IMR-90 (cell line): Measurements from ENCODE around the gene ADAMTS14. TPM values are rescaled to one million over a fixed set of nuclear protein-coding genes. Genes with fewer than 3 reads are reported as not detected.

Experiments
- ATAC-seq: fragments of 200-7000 bp; cut with Tn5 transposase; 2 replicates; pipeline ENCODE4 v1.9.1; 2020; ENCODE audit warnings: low read depth, mild to moderate bottlenecking, moderate library complexity
- BruUV-seq: library from RNA; stranded (reverse); fragments of 400-500 nt; replicated peaks from 2 replicates; lab custom pipeline; 2021; lab: Mats Ljungman, UMichigan
- CTCF ChIA-PET: fragments of 300-600 bp; formaldehyde crosslinking; extraction: SDS; loops from one replicate; lab custom pipeline; 2021; ENCODE audit warnings: antibody characterized with exemption; lab: Yijun Ruan, JAX
- POLR2A ChIA-PET: fragments of 300-600 bp; sonication (Branson Sonifier 250); formaldehyde crosslinking; loops from one replicate; lab custom pipeline; 2022; ENCODE audit warnings: antibody characterized with exemption; ENCODE audit not compliant: unreplicated experiment; lab: Charles Lee
- DNase-seq: peaks from one replicate; pipeline ENCODE4 v3.0.0; 2013
- H2AFZ ChIP-seq: replicated peaks from 2 replicates; pipeline ENCODE3; 2013; ENCODE audit warnings: low read length, mild to moderate bottlenecking; ENCODE audit not compliant: poor library complexity
- H2AK5ac ChIP-seq: 2 replicates; pipeline ENCODE4 v1.6.1; 2013; ENCODE audit warnings: low read depth, low read length, inconsistent platforms
- H2AK9ac ChIP-seq: replicated peaks from 2 replicates; pipeline ENCODE3; 2013; ENCODE audit warnings: mild to moderate bottlenecking, low read depth, low read length, moderate library complexity; ENCODE audit not compliant: poor library complexity
- H2BK120ac ChIP-seq: 2 replicates; pipeline ENCODE4 v1.6.1; 2013; ENCODE audit warnings: low read depth, low read length, inconsistent platforms
- H2BK15ac ChIP-seq: 3 replicates; pipeline ENCODE4 v1.6.1; 2013; ENCODE audit warnings: low read depth, low read length, inconsistent platforms
- H2BK20ac ChIP-seq: 2 replicates; pipeline ENCODE4 v1.6.1; 2013; ENCODE audit warnings: low read depth, mild to moderate bottlenecking, inconsistent platforms, low read length, moderate library complexity
- H2BK5ac ChIP-seq: 2 replicates; pipeline ENCODE4 v1.6.1; 2013; ENCODE audit warnings: mild to moderate bottlenecking, low read depth, low read length, inconsistent platforms; ENCODE audit not compliant: poor library complexity, severe bottlenecking
- H3K14ac ChIP-seq: replicated peaks from 2 replicates; pipeline ENCODE4 v1.6.1; 2013; ENCODE audit warnings: low read depth, low read length, inconsistent platforms
- H3K18ac ChIP-seq: 2 replicates; pipeline ENCODE4 v1.6.1; 2013; ENCODE audit warnings: low read depth, low read length, control low read depth
- H3K23ac ChIP-seq: 2 replicates; pipeline ENCODE4 v1.6.1; 2013; ENCODE audit warnings: low read depth, low read length, inconsistent platforms
- H3K27ac ChIP-seq: 2 replicates; pipeline ENCODE4 v1.5.1; 2013; ENCODE audit warnings: mild to moderate bottlenecking, control low read depth, low read length; ENCODE audit not compliant: insufficient read depth
- H3K27me3 ChIP-seq: 2 replicates; pipeline ENCODE4 v1.6.1; 2013; ENCODE audit warnings: low read length; ENCODE audit not compliant: control insufficient read depth, insufficient read depth
- H3K36me3 ChIP-seq: 2 replicates; pipeline ENCODE4 v1.6.1; 2013; ENCODE audit warnings: low read length, mixed read lengths; ENCODE audit not compliant: control insufficient read depth, insufficient read depth
- H3K4ac ChIP-seq: 2 replicates; pipeline ENCODE4 v1.6.1; 2013; ENCODE audit warnings: low read depth, low read length, inconsistent platforms
- H3K4me1 ChIP-seq: 2 replicates; pipeline ENCODE4 v1.6.1; 2013; ENCODE audit warnings: low read length, mixed read lengths; ENCODE audit not compliant: control insufficient read depth, insufficient read depth
- H3K4me2 ChIP-seq: 2 replicates; pipeline ENCODE4 v1.6.1; 2013; ENCODE audit warnings: low read depth, mild to moderate bottlenecking, control low read depth, low read length, moderate library complexity
- H3K4me3 ChIP-seq: 2 replicates; pipeline ENCODE4 v1.5.1; 2013; ENCODE audit warnings: low read depth, mild to moderate bottlenecking, control low read depth, low read length, moderate library complexity; ENCODE audit not compliant: insufficient read depth
- H3K56ac ChIP-seq: 2 replicates; pipeline ENCODE4 v1.6.1; 2013; ENCODE audit warnings: low read length, inconsistent platforms; ENCODE audit not compliant: insufficient read depth; ENCODE audit errors: extremely low read depth
- H3K79me1 ChIP-seq, 2 experiments: 2 replicates each; pipeline ENCODE4 v1.6.1; 2013; ENCODE audit warnings: low read length in 2 of 2, inconsistent platforms in 1 of 2, low read depth in 1 of 2
- H3K9ac ChIP-seq: 2 replicates; pipeline ENCODE4 v1.6.1; 2013; ENCODE audit warnings: low read depth, low read length, control low read depth
- H3K9me1 ChIP-seq: 2 replicates; pipeline ENCODE4 v1.6.1; 2013; ENCODE audit warnings: low read length, inconsistent platforms; ENCODE audit not compliant: insufficient read depth
- H3K9me3 ChIP-seq: 2 replicates; pipeline ENCODE4 v1.6.1; 2013; ENCODE audit warnings: low read length; ENCODE audit not compliant: control insufficient read depth, insufficient read depth
- H4K20me1 ChIP-seq: 2 replicates; pipeline ENCODE4 v1.6.1; 2013; ENCODE audit warnings: low read length, inconsistent platforms; ENCODE audit not compliant: insufficient read depth
- H4K5ac ChIP-seq: 2 replicates; pipeline ENCODE4 v1.6.1; 2013; ENCODE audit warnings: mild to moderate bottlenecking, low read depth, low read length, control low read depth
- H4K8ac ChIP-seq, 2 experiments: 2 replicates each; pipeline ENCODE4 v1.6.1; 2013; ENCODE audit warnings: low read depth in 2 of 2, low read length in 2 of 2, control low read depth in 1 of 2, inconsistent platforms in 1 of 2
- H4K91ac ChIP-seq: 2 replicates; pipeline ENCODE4 v1.6.1; 2013; ENCODE audit warnings: low read depth, low read length, inconsistent platforms; ENCODE audit not compliant: insufficient read depth
- BHLHE40 ChIP-seq: fragments of 150-350 bp; IDR thresholded peaks from 2 replicates; pipeline ENCODE4 v1.6.1; 2016; ENCODE audit warnings: mild to moderate bottlenecking, low read depth, low read length
- CEBPB ChIP-seq: IDR thresholded peaks from 2 replicates; pipeline ENCODE4 v1.6.1; 2012; ENCODE audit warnings: low read depth, low read length, improper control_type of control experiment
- CHD1 ChIP-seq: IDR thresholded peaks from 2 replicates; pipeline ENCODE4 v1.6.1; 2012; ENCODE audit warnings: low read depth, low read length, improper control_type of control experiment
- FOS ChIP-seq: fragments of 150-350 bp; IDR thresholded peaks from 2 replicates; pipeline ENCODE4 v1.6.1; 2016; ENCODE audit warnings: low read depth, low read length
- MAFK ChIP-seq: IDR thresholded peaks from 2 replicates; pipeline ENCODE4 v1.6.1; 2012; ENCODE audit warnings: low read depth, low read length, improper control_type of control experiment
- MAZ ChIP-seq: IDR thresholded peaks from 2 replicates; pipeline ENCODE4 v1.6.1; 2012; ENCODE audit warnings: low read depth, mild to moderate bottlenecking, low read length, improper control_type of control experiment, moderate library complexity, borderline replicate concordance
- NFE2L2 ChIP-seq: fragments of 150-350 bp; IDR thresholded peaks from 2 replicates; pipeline ENCODE4 v1.6.1; 2016; ENCODE audit warnings: low read depth, mild to moderate bottlenecking, low read length
- RAD21 ChIP-seq: IDR thresholded peaks from 2 replicates; pipeline ENCODE4 v1.6.1; 2012; ENCODE audit warnings: low read length, improper control_type of control experiment
- RCOR1 ChIP-seq: IDR thresholded peaks from 2 replicates; pipeline ENCODE4 v1.6.1; 2012; ENCODE audit warnings: mild to moderate bottlenecking, low read length, improper control_type of control experiment; ENCODE audit not compliant: insufficient replicate concordance
- RFX5 ChIP-seq: IDR thresholded peaks from 2 replicates; pipeline ENCODE4 v1.8.0; 2012; ENCODE audit warnings: low read depth, mild to moderate bottlenecking, low read length, moderate library complexity
- WGBS, 2 experiments: methylation state at CpG; one replicate each; pipeline versions ENCODE4 v1.1.5 to v1.1.7; 2013; ENCODE audit warnings: missing lambda C conversion rate in 2 of 2; ENCODE audit not compliant: insufficient read length in 1 of 2; ENCODE audit errors: extremely low coverage in 2 of 2; 5-methylcytosine and 5-hydroxymethylcytosine counted together
- dilution Hi-C: fragments of 300-500 bp; cut with HindIII; formaldehyde crosslinking; loops from one replicate; pipeline ENCODE4 v1.14.3; 2018; ENCODE audit warnings: low sequenced_read_pairs; ENCODE audit not compliant: unreplicated experiment
- in situ Hi-C: fragments of 300-500 bp; cut with MboI; formaldehyde crosslinking; loops from 3 replicates; pipeline ENCODE4 v1.14.3; 2019; ENCODE audit warnings: low sequenced_read_pairs, inconsistent platforms, mixed read lengths
- intact Hi-C: fragments of 100-400 bp; cut with micrococcal nuclease; formaldehyde crosslinking; loops from 2 replicates; pipeline ENCODE4 v1.10.0; 2022
- polyA plus RNA-seq, 3 experiments: library from polyadenylated mRNA; depleted of rRNA; stranded (reverse); fragments of >200 nt; gene quantifications; 2 replicates each; pipeline ENCODE4 v1.2.3, GENCODE V29; 2012; ENCODE audit warnings: low replicate concordance in 1 of 3
- total RNA-seq: library from RNA; depleted of rRNA; stranded (reverse); fragments of >200 nt; gene quantifications from 2 replicates; pipeline ENCODE4 v1.2.3, GENCODE V29; 2012
- TF ChIP-seq, protein P1 (sequence below): conservative IDR thresholded peaks from 2 replicates; pipeline ENCODE4 v1.5.1; 2012; ENCODE audit warnings: mild to moderate bottlenecking, low read depth, low read length, improper control_type of control experiment
- TF ChIP-seq, protein P2 (sequence below): fragments of 150-350 bp; IDR thresholded peaks from 2 replicates; pipeline ENCODE4 v1.6.1; 2016; ENCODE audit warnings: low read depth, mild to moderate bottlenecking, low read length, moderate library complexity, borderline replicate concordance
- TF ChIP-seq, protein P3 (sequence below): fragments of 150-350 bp; IDR thresholded peaks from 2 replicates; pipeline ENCODE4 v1.6.1; 2017; ENCODE audit warnings: mild to moderate bottlenecking, antibody characterized with exemption, low read length, low read depth

ADAMTS14 gene
- total and polyA plus RNA-seq, 2 of the 4 experiments (the other 2 are of a cell fraction) = under 0.01 to 0.31 TPM

DNA sequence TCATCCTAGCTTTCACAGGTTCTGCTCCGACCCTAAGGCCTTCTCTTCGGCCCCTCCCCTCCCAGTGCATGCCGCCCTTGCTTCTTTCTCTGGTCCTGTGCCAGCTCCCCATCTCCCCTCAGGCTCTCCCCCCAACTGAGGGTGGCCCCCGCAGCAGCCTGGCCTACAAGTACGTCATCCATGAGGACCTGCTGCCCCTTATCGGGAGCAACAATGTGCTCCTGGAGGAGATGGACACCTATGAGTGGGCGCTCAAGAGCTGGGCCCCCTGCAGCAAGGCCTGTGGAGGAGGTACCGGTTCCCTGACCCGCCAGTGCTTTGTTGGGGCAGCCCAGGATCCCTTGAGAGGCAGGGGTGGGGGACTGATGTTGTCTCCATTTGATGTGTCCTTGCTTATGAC lies 79.0 kb downstream of the ADAMTS14 start:
- Histone ChIP-seq H2BK120ac (no peak overlapping the region), H2AFZ (peak overlapping the region; percentile 23), H3K4me2 (no peak overlapping the region), H3K27me3 (peaks cover 7% of the 10 kb centered on the region), H4K20me1 (no peaks in the 10 kb centered on the region), H2BK20ac (no peak overlapping the region), H4K91ac (no peak overlapping the region), H3K27ac (no peak overlapping the region), H3K23ac (no peak overlapping the region), H3K18ac (no peak overlapping the region), H4K8ac (no peak overlapping the region), H3K9me3 (no peaks in the 10 kb centered on the region), H3K9me1 (no peaks in the 10 kb centered on the region), H3K79me1 (no peaks in the 10 kb centered on the region), H3K36me3 (no peaks in the 10 kb centered on the region), H3K14ac (no peak overlapping the region), H2BK15ac (no peak overlapping the region), H2BK5ac (no peak overlapping the region), H3K4me3 (no peak overlapping the region), H3K56ac (no peak overlapping the region), H3K9ac (no peak overlapping the region), H3K4ac (no peak overlapping the region), H2AK9ac (no peak overlapping the region), H4K5ac (no peak overlapping the region), H2AK5ac (no peak overlapping the region), H3K4me1 (no peaks in the 10 kb centered on the region)
- WGBS, 2 experiments = 64% methylated on average over 3 of the region's 9 CpGs; no CpG with 5 or more reads in 1 of the 2 experiments
- intact Hi-C loops = no loop called here
- DNase-seq (no peak), ATAC-seq (no peak)
- TF ChIP-seq RAD21 = no peak
- no peak for TF ChIP-seq FOS
- no peak for TF ChIP-seq RFX5
- no peak for TF ChIP-seq MAFK
- TF ChIP-seq, protein P1, sequence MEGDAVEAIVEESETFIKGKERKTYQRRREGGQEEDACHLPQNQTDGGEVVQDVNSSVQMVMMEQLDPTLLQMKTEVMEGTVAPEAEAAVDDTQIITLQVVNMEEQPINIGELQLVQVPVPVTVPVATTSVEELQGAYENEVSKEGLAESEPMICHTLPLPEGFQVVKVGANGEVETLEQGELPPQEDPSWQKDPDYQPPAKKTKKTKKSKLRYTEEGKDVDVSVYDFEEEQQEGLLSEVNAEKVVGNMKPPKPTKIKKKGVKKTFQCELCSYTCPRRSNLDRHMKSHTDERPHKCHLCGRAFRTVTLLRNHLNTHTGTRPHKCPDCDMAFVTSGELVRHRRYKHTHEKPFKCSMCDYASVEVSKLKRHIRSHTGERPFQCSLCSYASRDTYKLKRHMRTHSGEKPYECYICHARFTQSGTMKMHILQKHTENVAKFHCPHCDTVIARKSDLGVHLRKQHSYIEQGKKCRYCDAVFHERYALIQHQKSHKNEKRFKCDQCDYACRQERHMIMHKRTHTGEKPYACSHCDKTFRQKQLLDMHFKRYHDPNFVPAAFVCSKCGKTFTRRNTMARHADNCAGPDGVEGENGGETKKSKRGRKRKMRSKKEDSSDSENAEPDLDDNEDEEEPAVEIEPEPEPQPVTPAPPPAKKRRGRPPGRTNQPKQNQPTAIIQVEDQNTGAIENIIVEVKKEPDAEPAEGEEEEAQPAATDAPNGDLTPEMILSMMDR = no peak
- no peak for TF ChIP-seq CEBPB
- TF ChIP-seq NFE2L2 = no peak
- no peak for TF ChIP-seq CHD1
- no peak for TF ChIP-seq RCOR1
- TF ChIP-seq, protein P2, sequence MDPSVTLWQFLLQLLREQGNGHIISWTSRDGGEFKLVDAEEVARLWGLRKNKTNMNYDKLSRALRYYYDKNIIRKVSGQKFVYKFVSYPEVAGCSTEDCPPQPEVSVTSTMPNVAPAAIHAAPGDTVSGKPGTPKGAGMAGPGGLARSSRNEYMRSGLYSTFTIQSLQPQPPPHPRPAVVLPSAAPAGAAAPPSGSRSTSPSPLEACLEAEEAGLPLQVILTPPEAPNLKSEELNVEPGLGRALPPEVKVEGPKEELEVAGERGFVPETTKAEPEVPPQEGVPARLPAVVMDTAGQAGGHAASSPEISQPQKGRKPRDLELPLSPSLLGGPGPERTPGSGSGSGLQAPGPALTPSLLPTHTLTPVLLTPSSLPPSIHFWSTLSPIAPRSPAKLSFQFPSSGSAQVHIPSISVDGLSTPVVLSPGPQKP = no peak
- TF ChIP-seq, protein P3, sequence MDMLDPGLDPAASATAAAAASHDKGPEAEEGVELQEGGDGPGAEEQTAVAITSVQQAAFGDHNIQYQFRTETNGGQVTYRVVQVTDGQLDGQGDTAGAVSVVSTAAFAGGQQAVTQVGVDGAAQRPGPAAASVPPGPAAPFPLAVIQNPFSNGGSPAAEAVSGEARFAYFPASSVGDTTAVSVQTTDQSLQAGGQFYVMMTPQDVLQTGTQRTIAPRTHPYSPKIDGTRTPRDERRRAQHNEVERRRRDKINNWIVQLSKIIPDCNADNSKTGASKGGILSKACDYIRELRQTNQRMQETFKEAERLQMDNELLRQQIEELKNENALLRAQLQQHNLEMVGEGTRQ = no peak
- TF ChIP-seq BHLHE40 = no peak
- TF ChIP-seq MAZ = no peak
- CTCF ChIA-PET = no interaction called here
- POLR2A ChIA-PET = no interaction called here
- dilution Hi-C loops = no loop called here
- no TSS peak for BruUV-seq
- in situ Hi-C loops = no loop called here
